Parathyroid adenoma (tissue), 2 donors: Measurements from ENCODE around the gene LGALS9B.
"Not testable (repeated sequence)": the region's sequence is repeated elsewhere in the genome, so short reads cannot be mapped to it uniquely, and the experiment has no call there.

Source experiments
- H2AFZ ChIP-seq: fragments of 300-600 bp; sonication (generic); one replicate; pipeline ENCODE4 v1.7.0; 2017; ENCODE audit warnings: antibody characterized with exemption, mild to moderate bottlenecking
- H3K27ac ChIP-seq: fragments of 300-600 bp; sonication (generic); one replicate; pipeline ENCODE4 v1.7.0; 2017
- H3K27me3 ChIP-seq: fragments of 300-600 bp; sonication (generic); one replicate; pipeline ENCODE4 v1.7.0; 2017; ENCODE audit warnings: low read length; ENCODE audit not compliant: control insufficient read depth, insufficient read depth
- H3K36me3 ChIP-seq: fragments of 300-600 bp; sonication (generic); one replicate; pipeline ENCODE4 v1.7.0; 2017; ENCODE audit warnings: low read length; ENCODE audit not compliant: control insufficient read depth, insufficient read depth
- H3K4me1 ChIP-seq: fragments of 300-600 bp; sonication (generic); one replicate; pipeline ENCODE4 v1.7.0; 2017; ENCODE audit warnings: control low read depth
- H3K4me2 ChIP-seq: fragments of 300-600 bp; sonication (generic); one replicate; pipeline ENCODE4 v1.7.0; 2017; ENCODE audit warnings: low read length
- H3K4me3 ChIP-seq: fragments of 300-600 bp; sonication (generic); one replicate; pipeline ENCODE4 v1.7.0; 2017; ENCODE audit warnings: low read depth, low read length
- H3K79me2 ChIP-seq: fragments of 300-600 bp; sonication (generic); one replicate; pipeline ENCODE4 v1.7.0; 2017; ENCODE audit warnings: control low read depth
- H3K9ac ChIP-seq: fragments of 300-600 bp; sonication (generic); one replicate; pipeline ENCODE4 v1.7.0; 2017; ENCODE audit warnings: mild to moderate bottlenecking
- H3K9me3 ChIP-seq: fragments of 300-600 bp; sonication (generic); one replicate; pipeline ENCODE4 v1.7.0; 2017; ENCODE audit warnings: low read length; ENCODE audit not compliant: control insufficient read depth
- donor health status: primary hyperparathyroidism.

LGALS9B gene

GRCh38 chr17:20466999-20467398 is 340 bp downstream of the LGALS9B start:
- not testable (repeated sequence) for H3K27me3 ChIP-seq, H3K4me1 ChIP-seq, H3K4me2 ChIP-seq, H2AFZ ChIP-seq, H3K9ac ChIP-seq, H3K79me2 ChIP-seq, H3K27ac ChIP-seq, H3K36me3 ChIP-seq, H3K4me3 ChIP-seq, H3K9me3 ChIP-seq

- not testable (repeated sequence) for H3K9me3 ChIP-seq, H3K4me1 ChIP-seq, H3K4me2 ChIP-seq, H3K36me3 ChIP-seq, H3K27ac ChIP-seq, H3K9ac ChIP-seq, H3K27me3 ChIP-seq, H3K4me3 ChIP-seq, H3K79me2 ChIP-seq, H2AFZ ChIP-seq
These were observed 786 bp downstream of the LGALS9B start for GRCh38 chr17:20466553-20466952.

DNA sequence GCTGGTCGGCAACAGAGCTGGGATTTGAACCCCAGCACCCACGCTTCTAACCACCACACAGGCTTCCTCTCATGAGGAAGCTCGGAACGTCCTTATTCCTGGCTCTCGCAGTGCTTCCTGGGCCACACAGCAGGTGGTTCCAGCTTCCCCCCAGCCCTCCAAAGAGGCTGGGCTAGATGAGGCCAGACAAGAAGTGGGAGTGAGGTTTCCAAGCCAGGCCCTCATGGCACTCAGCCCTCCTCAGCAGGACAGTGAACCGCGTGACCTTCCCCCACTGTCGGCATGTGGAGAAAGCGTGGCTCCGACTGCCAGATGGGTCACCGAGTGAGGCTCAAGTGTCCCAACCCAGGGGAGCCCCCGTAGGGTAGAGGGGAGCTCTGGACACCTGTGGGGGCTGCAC is 1.8 kb downstream of the LGALS9B start:
- not testable (repeated sequence) for H2AFZ ChIP-seq, H3K4me1 ChIP-seq, H3K36me3 ChIP-seq, H3K27me3 ChIP-seq, H3K79me2 ChIP-seq, H3K9ac ChIP-seq, H3K9me3 ChIP-seq, H3K4me3 ChIP-seq, H3K4me2 ChIP-seq, H3K27ac ChIP-seq

DNA sequence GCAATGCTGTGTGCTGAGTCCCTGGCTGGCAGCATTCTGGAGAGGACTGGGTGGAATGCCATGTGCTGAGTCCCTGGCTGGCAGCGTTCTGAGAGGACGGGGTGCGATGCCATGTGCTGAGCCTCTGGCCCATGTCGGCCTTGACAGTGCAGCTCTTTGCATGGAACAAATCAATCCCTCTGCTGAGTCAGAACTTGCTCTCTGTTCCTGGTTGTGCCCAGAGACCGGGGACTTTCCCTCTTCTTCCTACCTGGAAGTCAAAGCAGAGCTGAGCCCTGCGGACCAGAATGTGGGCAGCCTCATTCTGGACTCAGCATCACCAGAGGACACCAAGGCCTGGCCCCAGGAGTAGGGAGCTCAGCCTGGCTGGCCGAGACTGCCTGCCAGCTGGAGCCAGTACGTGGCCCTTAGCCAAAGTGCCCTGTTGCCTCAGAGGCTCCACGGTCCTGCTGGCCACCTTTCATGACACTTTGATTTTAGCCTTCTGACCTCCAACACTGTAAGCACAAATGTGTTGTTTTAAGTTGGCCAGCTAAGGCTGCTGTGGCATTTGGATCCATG is 2.4 kb downstream of the LGALS9B start:
- not testable (repeated sequence) for H3K4me1 ChIP-seq, H3K36me3 ChIP-seq, H2AFZ ChIP-seq, H3K27ac ChIP-seq, H3K4me3 ChIP-seq, H3K27me3 ChIP-seq, H3K9ac ChIP-seq, H3K4me2 ChIP-seq, H3K79me2 ChIP-seq, H3K9me3 ChIP-seq

DNA sequence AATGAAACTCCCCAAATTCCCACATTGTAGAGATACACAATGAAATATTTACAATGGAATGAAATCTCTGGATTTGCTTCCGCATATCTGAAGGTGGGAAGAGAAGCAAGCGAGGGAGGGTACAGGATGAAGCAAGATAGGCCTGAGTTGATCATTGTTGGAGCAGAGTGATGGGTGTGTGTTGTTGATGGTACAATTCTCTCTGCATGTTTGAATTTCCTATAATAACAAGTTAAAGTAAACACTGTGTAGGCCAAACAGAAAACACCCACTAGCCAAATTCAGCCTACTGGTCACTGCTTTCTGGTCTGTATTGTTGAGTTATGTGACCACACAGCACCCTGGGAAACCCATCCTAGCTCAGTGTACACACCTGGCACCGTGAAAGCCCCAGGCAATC is 5.2 kb downstream of the LGALS9B start:
- not testable (repeated sequence) for H3K27me3 ChIP-seq, H2AFZ ChIP-seq, H3K9ac ChIP-seq, H3K36me3 ChIP-seq, H3K9me3 ChIP-seq, H3K4me1 ChIP-seq, H3K4me3 ChIP-seq, H3K27ac ChIP-seq, H3K4me2 ChIP-seq, H3K79me2 ChIP-seq

DNA sequence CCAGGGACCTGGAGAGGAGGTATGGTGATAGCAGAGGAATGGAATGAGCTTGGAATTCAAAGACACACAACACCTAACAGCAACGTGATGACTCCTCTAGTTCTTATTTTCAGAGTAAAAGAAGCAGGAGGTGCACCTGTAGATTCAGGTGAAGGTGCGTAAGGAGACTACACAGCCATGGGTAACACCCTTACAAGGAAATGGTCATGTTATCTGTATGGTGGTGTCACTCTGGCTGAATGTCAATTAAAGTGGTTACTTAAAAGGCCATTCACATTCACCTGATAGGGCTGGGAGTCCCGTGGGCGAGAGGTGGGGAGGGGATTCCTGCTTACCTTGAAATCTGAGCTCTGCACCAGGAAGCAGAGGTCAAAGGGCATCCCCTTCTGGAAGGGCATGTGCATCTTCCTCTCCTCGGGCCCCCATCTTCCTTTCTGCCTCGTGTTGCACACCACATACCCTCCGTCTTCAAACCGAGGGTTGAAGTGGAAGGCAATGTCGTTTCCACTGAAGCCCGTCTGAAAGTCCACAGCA is 9.4 kb downstream of the LGALS9B start:
- not testable (repeated sequence) for H3K27me3 ChIP-seq

GRCh38 chr17:20455106-20455505 is 12.2 kb downstream of the LGALS9B start:
- H3K9me3 ChIP-seq, H3K9ac ChIP-seq, H3K4me1 ChIP-seq, H3K4me2 ChIP-seq, H3K79me2 ChIP-seq, H3K27me3 ChIP-seq, H3K4me3 ChIP-seq, H3K27ac ChIP-seq, H3K36me3 ChIP-seq, H2AFZ ChIP-seq: not testable (repeated sequence)

More for the DNA sequence above, 9.4 kb downstream of the LGALS9B start:
- not testable (repeated sequence) for H3K27ac ChIP-seq, H3K4me2 ChIP-seq, H3K9ac ChIP-seq, H3K9me3 ChIP-seq, H2AFZ ChIP-seq, H3K79me2 ChIP-seq, H3K4me1 ChIP-seq, H3K36me3 ChIP-seq, H3K4me3 ChIP-seq

- H3K27me3 ChIP-seq, H3K4me2 ChIP-seq, H3K9ac ChIP-seq, H3K79me2 ChIP-seq, H3K9me3 ChIP-seq, H3K27ac ChIP-seq, H3K4me3 ChIP-seq, H3K4me1 ChIP-seq, H3K36me3 ChIP-seq, H2AFZ ChIP-seq: not testable (repeated sequence)
These were observed 13.4 kb downstream of the LGALS9B start for GRCh38 chr17:20453820-20454434.

DNA sequence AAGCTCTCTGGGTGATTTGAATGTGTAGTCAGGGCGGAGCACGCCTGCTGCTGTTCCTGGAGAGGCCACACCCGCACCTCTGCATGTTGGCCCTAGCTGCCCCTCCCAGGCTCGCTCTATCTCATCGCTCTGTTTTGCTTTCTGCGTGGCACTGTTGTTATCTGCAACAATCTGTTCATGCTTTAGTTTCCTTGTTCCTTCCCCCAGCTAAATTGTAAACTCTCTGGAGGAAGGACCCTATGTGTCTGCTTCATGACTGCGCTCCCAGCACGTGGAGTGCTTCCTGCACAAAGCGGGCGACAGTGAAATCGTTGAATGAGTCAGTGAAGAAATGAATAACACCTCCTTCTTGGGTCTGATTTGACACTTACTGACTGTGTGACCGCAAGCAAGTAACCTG is 16.5 kb downstream of the LGALS9B start:
- H3K9ac ChIP-seq, H3K27ac ChIP-seq, H3K4me2 ChIP-seq, H3K9me3 ChIP-seq, H2AFZ ChIP-seq, H3K27me3 ChIP-seq, H3K4me3 ChIP-seq, H3K4me1 ChIP-seq, H3K36me3 ChIP-seq, H3K79me2 ChIP-seq: not testable (repeated sequence)

DNA sequence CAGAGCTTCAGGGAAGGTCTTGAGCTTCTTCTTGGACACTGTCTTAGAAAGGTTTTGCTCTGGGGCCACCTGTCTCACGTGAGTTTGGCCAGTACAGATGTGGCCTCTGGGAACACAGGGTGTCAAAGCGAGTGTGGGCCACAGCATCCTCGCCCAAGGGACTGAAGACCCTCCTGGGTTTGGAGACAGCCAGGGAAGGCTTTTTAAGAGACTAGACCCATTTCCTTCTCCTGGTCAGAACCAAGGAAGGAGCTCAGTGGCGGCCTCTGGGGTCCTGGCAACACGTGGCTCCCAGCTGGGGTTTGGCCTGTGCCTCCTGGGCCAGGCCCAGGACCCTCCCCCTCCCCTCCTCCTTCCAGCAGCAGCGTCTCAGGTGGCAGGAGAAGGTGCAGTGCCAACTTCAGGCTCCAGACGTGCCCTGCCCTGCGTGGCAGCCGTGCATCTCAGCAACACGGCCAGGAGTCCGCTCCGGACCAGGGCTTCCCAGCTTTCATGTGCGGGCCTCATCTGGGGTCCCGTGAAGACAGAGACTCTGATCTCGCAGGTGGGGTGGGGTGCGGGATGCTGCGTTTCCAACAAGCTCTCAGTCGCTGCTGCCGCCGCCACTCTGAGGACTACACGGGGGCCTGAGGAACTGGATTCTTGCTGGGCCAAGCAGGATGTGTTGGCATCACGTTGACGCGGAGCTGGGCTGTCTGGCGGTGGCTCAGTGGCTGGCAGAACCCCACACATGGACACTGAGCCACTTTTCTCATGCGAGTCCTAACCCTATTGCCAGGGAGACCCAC is 19.6 kb downstream of the LGALS9B start:
- not testable (repeated sequence) for H3K79me2 ChIP-seq

More for the DNA sequence above, 19.6 kb downstream of the LGALS9B start:
- not testable (repeated sequence) for H3K27ac ChIP-seq, H2AFZ ChIP-seq, H3K4me2 ChIP-seq, H3K36me3 ChIP-seq, H3K27me3 ChIP-seq, H3K9me3 ChIP-seq, H3K9ac ChIP-seq, H3K4me3 ChIP-seq, H3K4me1 ChIP-seq
